Loucy (cell line): ENCODE measurements around the gene NAT9.

Source experiments
- CTCF ChIP-seq: fragments of 200-600 bp; sonication (generic); conservative IDR thresholded peaks from 2 replicates; pipeline ENCODE4 v1.5.1; 2014; ENCODE audit warnings: mild to moderate bottlenecking, antibody characterized with exemption, low read length
- EZH2phosphoT487 ChIP-seq: fragments of 200-600 bp; IDR thresholded peaks from 2 replicates; pipeline ENCODE4 v1.6.1; 2018; ENCODE audit warnings: antibody characterized with exemption, mild to moderate bottlenecking, moderate library complexity, borderline replicate concordance

GRCh38 chr17:74748529-74749278 lies 27.4 kb downstream of the NAT9 start, which contains the start of gene NHERF1:
- no peak for TF ChIP-seq EZH2phosphoT487
- TF ChIP-seq CTCF = peak; percentile 19; the same call in 1 of the 2 replicates
